ENCODE results near the gene IL5RA. TPM values are rescaled to one million over a fixed set of nuclear protein-coding genes. Genes with fewer than 3 reads are reported as not detected.

The IL5RA gene
- total RNA-seq, 1 experiment from 2014 or later, result not detected

DNA sequence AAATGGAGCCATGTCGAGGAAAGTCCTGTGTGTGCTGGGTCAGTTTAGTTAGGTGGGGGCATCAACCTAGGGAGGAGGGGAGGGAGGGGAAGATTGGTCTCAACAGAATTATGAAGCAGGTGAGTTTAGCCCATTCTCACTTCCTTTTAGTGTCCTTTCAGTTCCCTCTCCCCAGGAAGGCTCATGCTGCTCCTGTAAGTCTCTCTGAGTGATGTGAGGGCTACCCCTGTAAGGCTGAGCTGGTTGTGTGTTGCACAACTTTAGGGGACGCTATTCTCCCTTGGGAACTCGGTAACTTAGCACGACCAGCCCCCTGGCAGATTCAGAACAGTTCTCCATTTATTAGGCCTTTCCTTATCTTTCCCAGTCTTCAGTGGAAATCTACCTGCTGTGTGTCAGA, 21.2 kb downstream of the IL5RA start:
- no peaks in the 10 kb centered on the region for H3K4me1 ChIP-seq (ENCODE audit: control insufficient read depth in 1 of 2, insufficient read depth in 2 of 2, low read length in 2 of 2)
- H3K9me2 ChIP-seq (ENCODE audit: insufficient read depth), result no peaks in the 10 kb centered on the region
- H3K4me3 ChIP-seq (replicated peaks in 1 of 2; ENCODE audit: low read depth in 1 of 2, low read length in 2 of 2), result no peak overlapping the region
- ChIA-PET POLR2A (no interaction called here), RAD21 (ENCODE audit: low non-redundant PET in 1 of 2, low total read pairs in 2 of 2, uncharacterized antibody in 2 of 2, unreplicated experiment in 2 of 2) (no interaction called here), CTCF (no interaction called here)
- no peak for DNase-seq (ENCODE audit: low read depth, low spot score)
- no peak overlapping the region for H3K4me2 ChIP-seq (ENCODE audit: low read length)
- no peaks in the 10 kb centered on the region for H4K20me1 ChIP-seq (ENCODE audit: insufficient read depth)
- H3K36me3 ChIP-seq (ENCODE audit: control insufficient read depth in 1 of 2, insufficient read depth in 2 of 2, low read length in 2 of 2), result no peaks in the 10 kb centered on the region
- TF ChIP-seq ZNF274 (IDR thresholded peaks at IDR 0.05; ENCODE audit: low read depth, low read length) (no peak), ZFX (IDR thresholded peaks at IDR 0.05) (no peak), FOSL1 (IDR thresholded peaks at IDR 0.05; ENCODE audit: low read depth) (no peak), ATF3 (IDR thresholded peaks at IDR 0.05) (no peak)
- H3K9ac ChIP-seq (ENCODE audit: low read length), result no peak overlapping the region
- no peaks in the 10 kb centered on the region for H3K79me2 ChIP-seq (ENCODE audit: insufficient read depth, low read length)
- no peak overlapping the region for H2AFZ ChIP-seq (ENCODE audit: low read depth, low read length, poor library complexity, severe bottlenecking)
- intact Hi-C loops (cut with micrococcal nuclease), result no loop called here
- ATAC-seq, result no peak
- no TSS peak for BruUV-seq (replicated peaks)
- no peaks in the 10 kb centered on the region for H3K9me3 ChIP-seq (ENCODE audit: control insufficient read depth in 1 of 2, insufficient read depth in 1 of 2, low read depth in 1 of 2, low read length in 2 of 2)
- peaks cover 18% of the 10 kb centered on the region; the same call in 1 of the 2 replicates for H3K27me3 ChIP-seq (ENCODE audit: insufficient read depth, low read length)
- no peak overlapping the region for H3K27ac ChIP-seq (ENCODE audit: low read depth, low read length)

DNA sequence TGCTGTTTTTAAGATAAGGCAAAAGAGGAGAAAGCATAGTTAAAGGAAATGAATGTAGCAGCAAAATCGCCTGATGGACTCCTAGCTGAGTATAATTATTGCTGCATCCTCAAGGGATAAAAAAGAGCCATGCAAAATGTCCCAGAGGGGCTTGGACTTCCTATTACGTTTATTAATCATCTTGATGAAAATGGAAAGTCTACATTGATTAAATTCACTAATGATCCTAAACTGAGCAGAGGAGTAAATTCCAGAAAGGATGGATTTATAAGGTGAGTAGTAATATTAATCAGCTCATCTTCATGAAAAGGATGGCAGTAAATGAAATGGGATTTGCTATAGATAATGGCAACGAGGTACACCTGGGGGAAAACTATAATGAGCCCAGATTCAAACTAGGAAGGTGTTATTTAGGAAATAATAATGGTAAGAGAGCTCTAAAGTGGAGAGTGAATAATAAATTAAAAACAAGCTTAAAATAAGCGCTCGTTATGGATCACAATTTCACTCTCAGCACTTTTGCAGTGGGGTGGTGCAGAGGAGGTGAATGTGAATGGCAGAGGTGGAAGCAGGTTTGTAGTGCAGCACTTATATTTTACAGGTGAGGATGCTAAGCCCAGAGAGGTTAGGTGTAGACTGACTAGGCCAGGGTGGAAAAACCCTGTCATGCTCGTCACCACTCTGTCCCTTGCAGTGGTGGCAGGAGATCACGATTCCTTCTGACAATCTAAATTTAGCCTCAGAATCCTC, 22.3 kb downstream of the IL5RA start:
- Histone ChIP-seq H3K79me2 (ENCODE audit: insufficient read depth, low read length) (no peaks in the 10 kb centered on the region), H3K9me3 (ENCODE audit: control insufficient read depth in 1 of 2, insufficient read depth in 1 of 2, low read depth in 1 of 2, low read length in 2 of 2) (no peaks in the 10 kb centered on the region), H3K9me2 (ENCODE audit: insufficient read depth) (no peaks in the 10 kb centered on the region), H2AFZ (ENCODE audit: low read depth, low read length, poor library complexity, severe bottlenecking) (no peak overlapping the region), H3K4me1 (ENCODE audit: control insufficient read depth in 1 of 2, insufficient read depth in 2 of 2, low read length in 2 of 2) (no peaks in the 10 kb centered on the region), H3K27ac (ENCODE audit: low read depth, low read length) (no peak overlapping the region), H4K20me1 (ENCODE audit: insufficient read depth) (no peaks in the 10 kb centered on the region), H3K4me3 (replicated peaks in 1 of 2; ENCODE audit: low read depth in 1 of 2, low read length in 2 of 2) (no peak overlapping the region), H3K36me3 (ENCODE audit: control insufficient read depth in 1 of 2, insufficient read depth in 2 of 2, low read length in 2 of 2) (no peaks in the 10 kb centered on the region), H3K4me2 (ENCODE audit: low read length) (no peak overlapping the region), H3K9ac (ENCODE audit: low read length) (no peak overlapping the region), H3K27me3 (ENCODE audit: insufficient read depth, low read length) (peaks cover 12% of the 10 kb centered on the region; the same call in 1 of the 2 replicates)
- no TSS peak for BruUV-seq (replicated peaks)
- ATAC-seq (no peak), DNase-seq (ENCODE audit: low read depth, low spot score) (no peak)
- CTCF ChIA-PET, result no interaction called here
- RAD21 ChIA-PET (ENCODE audit: low non-redundant PET in 1 of 2, low total read pairs in 2 of 2, uncharacterized antibody in 2 of 2, unreplicated experiment in 2 of 2), result no interaction called here
- TF ChIP-seq TCF7L2 (IDR thresholded peaks at IDR 0.05; ENCODE audit: borderline replicate concordance, extremely low read depth, insufficient read depth, insufficient read length), result no peak
- TF ChIP-seq CEBPB (IDR thresholded peaks at IDR 0.05; ENCODE audit: low read depth), result no peak
- TF ChIP-seq FOSL1 (IDR thresholded peaks at IDR 0.05; ENCODE audit: low read depth), result no peak
- no peak for TF ChIP-seq RAD21 (IDR thresholded peaks at IDR 0.05; ENCODE audit: low read depth)
- no peak for TF ChIP-seq YY1 (IDR thresholded peaks at IDR 0.05; ENCODE audit: extremely low read depth, insufficient replicate concordance, low read depth, low read length)
- no peak for TF ChIP-seq ZBTB33 (IDR thresholded peaks at IDR 0.05; ENCODE audit: extremely low read depth, insufficient replicate concordance, low read length)
- no peak for TF ChIP-seq MAX (IDR thresholded peaks at IDR 0.05)
- no peak for TF ChIP-seq CTCF (IDR thresholded peaks at IDR 0.05 in 2 of 3, conservative IDR thresholded peaks at IDR 0.05 in 1 of 3; ENCODE audit: borderline replicate concordance in 1 of 3, insufficient read depth in 1 of 3, low read depth in 2 of 3, low read length in 2 of 3)
- TF ChIP-seq EZH2phosphoT487 (IDR thresholded peaks at IDR 0.05; ENCODE audit: borderline replicate concordance), result no peak
- no peak for TF ChIP-seq CBX3 (IDR thresholded peaks at IDR 0.05; ENCODE audit: low read depth)
- no peak for TF ChIP-seq POLR2A (IDR thresholded peaks at IDR 0.05; ENCODE audit: borderline replicate concordance, extremely low read depth, insufficient read depth, insufficient read length)
- TF ChIP-seq POLR2AphosphoS5 (IDR thresholded peaks at IDR 0.05; ENCODE audit: low read depth, low read length), result no peak
- POLR2A ChIA-PET, result no interaction called here
- intact Hi-C loops (cut with micrococcal nuclease), result no loop called here
